HUES6 (cell line): ENCODE data around the gene CSNK1A1.
"Not testable (repeated sequence)": the region's sequence is repeated elsewhere in the genome, so short reads cannot be mapped to it uniquely, and the experiment has no call there.

Source experiments
- H3K27ac ChIP-seq: 2 replicates; pipeline ENCODE4 v1.7.0; 2013; ENCODE audit warnings: low read depth, mild to moderate bottlenecking, low read length, inconsistent platforms
- H3K27me3 ChIP-seq: 2 replicates; pipeline ENCODE4 v1.6.1; 2013; ENCODE audit warnings: low read length; ENCODE audit not compliant: control insufficient read depth, insufficient read depth
- H3K36me3 ChIP-seq: 2 replicates; pipeline ENCODE4 v1.6.1; 2013; ENCODE audit warnings: low read length; ENCODE audit not compliant: control insufficient read depth, insufficient read depth
- H3K4me1 ChIP-seq: 2 replicates; pipeline ENCODE4 v1.6.1; 2013; ENCODE audit warnings: low read length; ENCODE audit not compliant: control insufficient read depth, insufficient read depth
- H3K4me3 ChIP-seq: 2 replicates; pipeline ENCODE4 v1.5.1; 2013; ENCODE audit warnings: low read depth, low read length
- H3K9ac ChIP-seq: one replicate; pipeline ENCODE4 v1.6.1; 2013; ENCODE audit warnings: mild to moderate bottlenecking, low read length
- H3K9me3 ChIP-seq: 2 replicates; pipeline ENCODE4 v1.6.1; 2013; ENCODE audit warnings: low read depth, low read length; ENCODE audit not compliant: control insufficient read depth, insufficient read depth

CSNK1A1 gene

GRCh38 chr5:149549461-149550267 is 1.6 kb downstream of the CSNK1A1 start:
- Histone ChIP-seq H3K9ac (peak overlapping the region; percentile 98), H3K27ac (peak overlapping the region; percentile 93), H3K4me1 (peaks cover 27% of the 10 kb centered on the region), H3K36me3 (peaks cover 50% of the 10 kb centered on the region), H3K27me3 (no peaks in the 10 kb centered on the region), H3K4me3 (peak overlapping the region; percentile 89), H3K9me3 (no peaks in the 10 kb centered on the region)

DNA sequence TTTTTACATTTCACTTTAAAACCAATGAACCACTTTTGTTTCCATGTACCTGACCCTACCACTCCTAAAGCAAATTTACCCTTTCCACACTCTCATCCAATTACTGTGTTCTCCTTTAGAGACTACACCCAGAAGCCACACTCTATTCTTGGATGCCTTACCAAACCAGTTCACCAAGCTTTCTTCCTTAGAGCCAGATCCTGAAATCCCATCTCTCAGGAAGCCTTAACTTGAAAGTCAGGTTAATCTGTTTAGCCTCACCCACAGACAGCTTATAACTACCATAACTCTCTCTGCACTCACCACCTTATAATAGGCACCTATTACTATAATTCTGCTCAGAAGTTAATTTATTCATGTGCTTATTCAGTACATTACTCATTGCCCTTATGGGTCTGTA is 4.3 kb downstream of the CSNK1A1 start:
- Histone ChIP-seq H3K4me1 (peaks cover 32% of the 10 kb centered on the region), H3K9ac (peak overlapping the region; percentile 13), H3K4me3 (peak overlapping the region; percentile 18; the same call in 1 of the 2 replicates), H3K36me3 (peaks cover 66% of the 10 kb centered on the region), H3K9me3 (no peaks in the 10 kb centered on the region), H3K27ac (no peak overlapping the region), H3K27me3 (no peaks in the 10 kb centered on the region)

- no peak overlapping the region for H3K9ac ChIP-seq
- peaks cover 75% of the 10 kb centered on the region for H3K36me3 ChIP-seq
- H3K27ac ChIP-seq, result no peak overlapping the region
- no peak overlapping the region for H3K4me3 ChIP-seq
- H3K4me1 ChIP-seq, result peaks cover 32% of the 10 kb centered on the region
- no peaks in the 10 kb centered on the region for H3K9me3 ChIP-seq
- no peaks in the 10 kb centered on the region for H3K27me3 ChIP-seq
Measured at GRCh38 chr5:149545327-149545726, 5.9 kb downstream of the CSNK1A1 start.

- Histone ChIP-seq H3K4me1 (peaks cover 31% of the 10 kb centered on the region), H3K4me3 (no peak overlapping the region), H3K27ac (no peak overlapping the region), H3K9me3 (no peaks in the 10 kb centered on the region), H3K9ac (no peak overlapping the region), H3K36me3 (peaks cover 71% of the 10 kb centered on the region), H3K27me3 (no peaks in the 10 kb centered on the region)
Measured at GRCh38 chr5:149544028-149544420, 7.2 kb downstream of the CSNK1A1 start.

- Histone ChIP-seq H3K27me3 (no peaks in the 10 kb centered on the region), H3K9me3 (no peaks in the 10 kb centered on the region), H3K4me3 (no peak overlapping the region), H3K4me1 (peaks cover 27% of the 10 kb centered on the region; the same call in 1 of the 2 replicates), H3K36me3 (peaks cover 69% of the 10 kb centered on the region), H3K27ac (no peak overlapping the region), H3K9ac (no peak overlapping the region)
Measured at GRCh38 chr5:149543361-149544027, 7.7 kb downstream of the CSNK1A1 start.

- H3K9me3 ChIP-seq, result no peaks in the 10 kb centered on the region
- no peak overlapping the region for H3K4me3 ChIP-seq
- H3K9ac ChIP-seq, result no peak overlapping the region
- H3K27ac ChIP-seq, result no peak overlapping the region
- peaks cover 66% of the 10 kb centered on the region for H3K36me3 ChIP-seq
- H3K27me3 ChIP-seq, result no peaks in the 10 kb centered on the region
- peaks cover 19% of the 10 kb centered on the region; the same call in 1 of the 2 replicates for H3K4me1 ChIP-seq
Measured at GRCh38 chr5:149541893-149542292, 9.3 kb downstream of the CSNK1A1 start.

DNA sequence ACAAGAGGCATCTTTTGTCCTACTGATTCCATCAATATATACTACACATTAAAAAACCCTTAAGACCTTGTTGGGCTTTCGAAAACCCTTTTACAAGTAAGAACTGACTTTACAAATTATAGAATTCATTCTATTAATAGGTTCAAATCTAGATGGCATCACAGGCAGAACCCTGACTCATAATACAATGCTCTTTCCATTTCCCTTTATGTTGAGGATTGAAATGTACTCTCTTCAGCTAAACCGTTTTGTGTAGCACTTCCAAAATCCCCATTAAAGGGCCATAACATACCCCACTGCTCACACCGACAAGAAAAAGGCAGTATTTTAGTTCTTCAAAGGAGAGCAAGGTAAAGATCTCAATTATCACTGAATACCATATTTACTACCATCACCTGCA is 11.2 kb downstream of the CSNK1A1 start:
- Histone ChIP-seq H3K36me3 (peaks cover 61% of the 10 kb centered on the region), H3K4me3 (no peak overlapping the region), H3K9ac (no peak overlapping the region), H3K27me3 (no peaks in the 10 kb centered on the region), H3K4me1 (peaks cover 14% of the 10 kb centered on the region), H3K9me3 (no peaks in the 10 kb centered on the region), H3K27ac (no peak overlapping the region)

- Histone ChIP-seq H3K27ac (no peak overlapping the region), H3K27me3 (no peaks in the 10 kb centered on the region), H3K36me3 (peaks cover 57% of the 10 kb centered on the region), H3K9ac (no peak overlapping the region), H3K4me1 (peaks cover 10% of the 10 kb centered on the region), H3K4me3 (no peak overlapping the region), H3K9me3 (no peaks in the 10 kb centered on the region)
Measured at GRCh38 chr5:149537374-149537975, 13.8 kb downstream of the CSNK1A1 start.

GRCh38 chr5:149535787-149536186 is 15.5 kb downstream of the CSNK1A1 start:
- H3K9ac ChIP-seq, result not testable (repeated sequence)
- H3K36me3 ChIP-seq, result peaks cover 51% of the 10 kb centered on the region

GRCh38 chr5:149532413-149532812 is 18.8 kb downstream of the CSNK1A1 start:
- Histone ChIP-seq H3K9me3 (no peaks in the 10 kb centered on the region), H3K27me3 (no peaks in the 10 kb centered on the region), H3K27ac (no peak overlapping the region), H3K4me3 (no peak overlapping the region), H3K4me1 (peaks cover 43% of the 10 kb centered on the region), H3K36me3 (peaks cover 40% of the 10 kb centered on the region), H3K9ac (no peak overlapping the region)

More at GRCh38 chr5:149535787-149536186, 15.5 kb downstream of the CSNK1A1 start:
- not testable (repeated sequence) for H3K4me3 ChIP-seq, H3K9me3 ChIP-seq, H3K27me3 ChIP-seq, H3K27ac ChIP-seq
- peaks cover 15% of the 10 kb centered on the region for H3K4me1 ChIP-seq

DNA sequence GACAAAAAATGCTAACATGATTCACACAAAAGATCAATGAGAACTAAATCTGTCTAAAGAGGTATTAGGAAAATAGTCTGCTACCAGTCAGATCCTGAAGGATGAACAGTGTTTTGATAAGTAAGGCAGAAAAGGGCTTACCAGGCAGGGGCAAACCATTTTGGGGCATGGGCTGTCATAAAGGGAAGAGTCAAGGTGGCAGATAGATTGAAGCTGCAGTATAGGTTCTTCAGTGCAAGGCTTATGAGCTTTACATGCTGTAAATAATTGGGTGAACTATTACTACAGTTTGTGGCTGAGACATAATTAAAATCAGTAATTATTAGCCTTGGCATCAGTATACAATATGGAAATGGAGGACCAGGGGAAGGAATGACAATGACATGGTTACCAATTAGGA is 21.8 kb downstream of the CSNK1A1 start:
- Histone ChIP-seq H3K27me3 (no peaks in the 10 kb centered on the region), H3K4me3 (no peak overlapping the region), H3K9ac (no peak overlapping the region), H3K4me1 (peaks cover 40% of the 10 kb centered on the region), H3K9me3 (no peaks in the 10 kb centered on the region), H3K36me3 (peaks cover 28% of the 10 kb centered on the region), H3K27ac (0 out of 2 replicates have a peak overlapping the region, but pooled peaks have one; percentile 36)
